ENCODE data around the gene ETV3.

The ETV3 gene

DNA sequence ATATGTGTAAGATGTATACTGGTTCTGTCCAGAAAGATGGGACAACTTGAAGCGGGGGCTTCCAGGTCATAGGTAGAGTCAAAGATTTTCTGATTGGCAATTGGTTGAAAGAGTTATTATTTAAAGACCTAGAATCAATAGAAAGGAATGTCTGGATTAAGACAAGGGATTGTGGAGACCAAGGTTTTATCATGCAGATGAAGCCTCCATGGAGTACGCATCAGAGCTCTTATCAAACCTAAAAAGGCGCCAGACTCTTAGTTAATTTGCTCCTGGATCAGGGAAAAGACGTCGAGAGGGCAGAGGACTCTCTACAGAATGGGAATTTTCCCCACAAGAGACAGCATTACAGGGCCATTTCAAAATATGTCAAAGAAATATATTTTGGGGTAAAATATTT, 23.7 kb upstream of the ETV3 start:
- no peak overlapping the region for H3K4me3 ChIP-seq (ENCODE audit: low read depth, low read length)
- in situ Hi-C loops (cut with HindIII; ENCODE audit: low sequenced_read_pairs) = no loop called here
- DNase-seq (ENCODE audit: low read depth) = no peak
- TF ChIP-seq CTCF (IDR thresholded peaks at IDR 0.05; ENCODE audit: low read depth, low read length, missing control alignments) = no peak

GRCh38 chr1:157158967-157159366, 20.8 kb upstream of the ETV3 start:
- no peak for DNase-seq (ENCODE audit: low read depth)
- no peak overlapping the region for H3K4me3 ChIP-seq (ENCODE audit: low read depth, low read length)
- no peak for TF ChIP-seq CTCF (IDR thresholded peaks at IDR 0.05; ENCODE audit: low read depth, low read length, missing control alignments)
- in situ Hi-C loops (cut with HindIII; ENCODE audit: low sequenced_read_pairs) = no loop called here

DNA sequence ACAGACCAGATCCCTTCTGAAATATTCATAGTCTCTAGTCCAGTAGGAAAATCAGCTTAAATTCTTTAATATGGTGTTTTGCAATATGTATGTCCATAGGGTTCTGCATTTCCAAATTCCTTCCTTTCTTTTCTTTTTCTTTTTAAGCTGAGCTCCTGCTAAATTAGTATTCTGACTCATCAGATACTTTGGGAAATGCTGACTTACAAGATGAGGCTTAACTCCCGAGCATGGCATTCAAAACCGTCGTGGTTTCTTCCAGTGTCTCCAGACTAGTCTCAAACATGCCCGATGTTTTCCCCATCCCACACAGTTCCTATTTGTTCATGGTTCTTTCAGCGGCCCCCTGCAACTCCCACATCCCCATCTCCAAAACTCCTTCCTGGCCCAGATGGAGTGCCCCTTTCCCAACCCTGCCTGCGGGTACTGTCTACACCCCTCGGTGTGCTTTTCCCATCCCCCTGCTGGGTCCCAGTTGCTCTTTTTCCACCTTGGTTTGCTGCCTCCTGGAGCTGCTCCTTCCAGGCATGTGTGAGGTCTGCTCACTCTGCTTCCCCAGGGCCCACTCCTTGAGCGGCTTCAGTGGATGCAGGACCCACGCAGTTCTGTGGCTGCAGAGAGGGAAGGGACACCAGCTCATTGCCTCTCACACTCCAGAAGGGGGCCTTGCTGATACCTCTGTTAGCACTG, 19.5 kb upstream of the ETV3 start:
- in situ Hi-C loops (cut with HindIII; ENCODE audit: low sequenced_read_pairs) = no loop called here
- no peak for DNase-seq (ENCODE audit: low read depth)
- TF ChIP-seq CTCF (IDR thresholded peaks at IDR 0.05; ENCODE audit: low read depth, low read length, missing control alignments) = no peak
- no peak overlapping the region for H3K4me3 ChIP-seq (ENCODE audit: low read depth, low read length)

DNA sequence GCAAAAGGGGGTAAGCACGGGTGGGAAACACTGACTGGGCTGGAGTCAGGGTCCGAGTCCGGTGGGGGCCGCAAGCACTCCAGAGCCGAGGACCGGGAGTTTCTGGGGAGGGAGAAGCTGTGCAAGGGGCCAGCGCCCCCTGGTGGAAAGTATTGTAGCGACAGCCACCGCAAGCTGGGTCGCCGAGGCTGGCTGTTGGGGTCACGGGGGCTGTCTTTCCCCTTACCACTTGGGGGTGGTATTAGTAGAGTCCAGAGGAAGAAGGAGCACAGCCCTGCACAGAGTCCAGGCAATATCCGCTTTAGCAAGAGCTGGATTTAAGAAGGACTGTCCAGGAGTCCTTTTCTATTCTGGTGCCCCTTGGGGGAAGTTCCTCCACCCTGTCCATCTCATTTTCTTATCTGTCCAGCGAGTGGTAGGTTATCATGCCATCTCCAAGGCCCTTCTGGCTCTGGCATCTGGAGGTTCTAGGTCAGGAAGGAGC, 17.9 kb upstream of the ETV3 start:
- DNase-seq (ENCODE audit: low read depth) = no peak
- no peak overlapping the region for H3K4me3 ChIP-seq (ENCODE audit: low read depth, low read length)
- in situ Hi-C loops (cut with HindIII; ENCODE audit: low sequenced_read_pairs) = no loop called here
- peak; percentile 87 for TF ChIP-seq CTCF (IDR thresholded peaks at IDR 0.05; ENCODE audit: low read depth, low read length, missing control alignments)

- in situ Hi-C loops (cut with HindIII; ENCODE audit: low sequenced_read_pairs) = no loop called here
- no peak for DNase-seq (ENCODE audit: low read depth)
- TF ChIP-seq CTCF (IDR thresholded peaks at IDR 0.05; ENCODE audit: low read depth, low read length, missing control alignments) = no peak
- H3K4me3 ChIP-seq (ENCODE audit: low read depth, low read length) = no peak overlapping the region
Measured at GRCh38 chr1:157155658-157156057, 17.5 kb upstream of the ETV3 start.

DNA sequence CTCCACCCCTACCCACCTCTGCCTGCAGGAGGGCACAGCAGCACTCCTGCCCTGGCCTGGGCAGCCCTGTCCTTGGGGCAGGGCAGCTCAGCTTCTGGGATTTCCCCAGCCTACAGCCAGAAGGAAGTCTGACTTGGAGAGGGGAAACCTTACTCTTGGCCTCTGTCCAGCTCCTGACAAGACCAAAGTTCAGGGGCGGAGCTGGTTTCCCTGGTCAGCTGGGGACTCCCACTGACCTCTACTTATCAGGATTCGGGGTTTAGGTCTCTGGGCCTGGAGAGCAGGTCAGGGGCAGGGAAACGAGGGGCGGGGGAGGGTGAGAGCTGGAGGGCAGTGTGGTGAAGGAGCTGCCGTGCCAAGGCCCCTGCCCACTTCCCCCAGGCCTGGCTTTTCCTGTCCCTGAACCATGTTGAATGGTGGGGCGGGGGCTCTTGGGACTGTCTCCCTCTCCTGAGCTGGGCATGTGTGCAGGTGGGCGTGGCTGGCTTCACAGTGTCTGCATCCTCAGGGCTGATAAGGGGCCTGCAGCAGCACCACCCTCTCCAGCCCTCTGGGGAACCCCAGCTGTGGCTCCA, 16.8 kb upstream of the ETV3 start:
- no peak overlapping the region for H3K4me3 ChIP-seq (ENCODE audit: low read depth, low read length)
- TF ChIP-seq CTCF (IDR thresholded peaks at IDR 0.05; ENCODE audit: low read depth, low read length, missing control alignments) = no peak
- no peak for DNase-seq (ENCODE audit: low read depth)
- in situ Hi-C loops (cut with HindIII; ENCODE audit: low sequenced_read_pairs) = no loop called here

Measured in astrocyte of the cerebellum (primary cell).